ENCODE data around the gene TNFRSF13B.

- TF ChIP-seq ZFX (IDR thresholded peaks at IDR 0.05; ENCODE audit: borderline replicate concordance) (no peak), CTCF (IDR thresholded peaks at IDR 0.05) (no peak)
These were observed 8.1 kb upstream of the TNFRSF13B start for GRCh38 chr17:16980061-16980460.

Data from 22Rv1 (cell line).